ENCODE results near the gene NOL4L.

NOL4L gene

GRCh38 chr20:32575227-32575581 lies 9.9 kb downstream of the NOL4L start:
- no peak for DNase-seq

- DNase-seq: peak; percentile 29 to 37
Measured at GRCh38 chr20:32574296-32575226, 10.6 kb downstream of the NOL4L start.

- no peak for DNase-seq
Measured at GRCh38 chr20:32573167-32573851, 11.8 kb downstream of the NOL4L start.

GRCh38 chr20:32572271-32572968 lies 12.7 kb downstream of the NOL4L start:
- DNase-seq: no peak

DNA sequence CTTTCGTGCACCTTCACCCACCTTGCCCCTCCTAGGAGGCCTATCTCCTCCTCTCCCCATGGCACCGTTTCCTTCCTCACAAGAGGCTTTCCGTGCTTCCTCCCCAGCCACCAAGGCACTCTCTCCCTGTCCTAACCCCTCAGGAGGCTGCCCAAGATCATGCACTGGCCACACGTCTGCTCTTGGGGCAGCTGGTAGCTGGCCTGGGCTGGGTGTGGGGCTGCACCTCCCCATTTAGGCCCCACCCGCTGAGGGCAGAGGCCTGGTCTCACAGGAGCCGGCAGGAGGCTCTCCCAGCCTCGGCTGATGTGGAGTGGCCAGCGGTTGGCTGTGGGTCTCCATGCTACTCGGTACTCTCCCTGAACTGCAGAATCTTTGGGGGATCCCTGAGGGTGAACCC lies 13.6 kb downstream of the NOL4L start:
- DNase-seq: no peak

DNA sequence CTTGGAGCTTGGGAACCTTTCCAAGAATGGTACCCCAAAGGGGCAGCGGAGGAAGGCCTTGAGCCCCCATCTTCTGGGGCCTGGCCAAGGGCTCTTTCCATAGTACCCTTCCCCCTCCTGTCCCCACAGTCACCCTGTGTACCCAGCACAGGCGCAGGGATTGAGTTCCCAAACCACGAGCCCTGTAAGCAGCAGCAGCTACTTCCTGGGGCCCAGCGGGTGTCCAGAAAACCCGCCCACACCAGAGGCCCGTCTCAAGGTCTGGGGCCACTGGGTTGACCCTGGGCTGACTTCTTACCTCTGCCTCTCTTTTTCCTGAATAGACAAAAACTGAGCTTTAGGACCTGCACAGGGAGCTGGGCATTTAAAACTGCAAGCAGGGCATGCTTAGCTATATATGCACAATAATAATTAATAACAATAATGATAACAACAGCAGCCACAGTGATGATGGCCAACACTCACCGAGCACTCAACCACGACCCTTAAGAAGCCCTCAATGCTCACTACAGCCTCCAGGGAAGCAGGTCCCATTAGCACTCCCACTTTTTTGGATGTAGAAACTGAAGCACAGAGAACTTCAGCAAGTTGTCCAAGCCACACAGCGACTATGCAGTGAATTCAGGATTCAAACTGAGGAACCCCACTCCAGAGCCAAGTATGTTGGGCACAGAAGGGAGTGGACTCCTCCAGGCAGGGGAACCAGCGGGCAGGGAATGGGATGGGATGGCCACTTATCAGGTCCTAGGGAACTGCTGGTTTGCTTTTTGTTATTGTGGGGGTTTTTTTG lies 14.5 kb downstream of the NOL4L start:
- DNase-seq: no peak

- no peak for DNase-seq
Measured at GRCh38 chr20:32569380-32570305, 15.5 kb downstream of the NOL4L start.

DNA sequence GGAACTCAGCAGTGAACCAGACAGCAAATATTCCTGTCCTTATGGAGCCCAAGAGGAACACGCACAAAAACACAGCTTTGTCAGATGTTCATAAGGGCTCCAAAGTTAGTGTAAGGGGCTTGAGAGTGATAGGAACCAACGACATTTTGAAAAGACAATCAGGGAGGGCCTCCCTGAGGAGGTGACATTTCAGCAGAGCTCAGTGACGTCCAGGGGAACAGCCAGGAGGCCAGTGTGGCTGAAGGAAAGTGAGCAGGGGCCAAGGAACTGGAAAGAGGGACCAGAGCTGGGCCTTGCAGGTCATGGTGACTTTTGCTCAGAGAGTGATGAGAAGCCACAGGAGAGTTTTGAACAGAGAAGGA lies 16.1 kb downstream of the NOL4L start:
- DNase-seq: no peak

- no peak for DNase-seq
Measured at GRCh38 chr20:32567384-32568178, 17.6 kb downstream of the NOL4L start.

DNA sequence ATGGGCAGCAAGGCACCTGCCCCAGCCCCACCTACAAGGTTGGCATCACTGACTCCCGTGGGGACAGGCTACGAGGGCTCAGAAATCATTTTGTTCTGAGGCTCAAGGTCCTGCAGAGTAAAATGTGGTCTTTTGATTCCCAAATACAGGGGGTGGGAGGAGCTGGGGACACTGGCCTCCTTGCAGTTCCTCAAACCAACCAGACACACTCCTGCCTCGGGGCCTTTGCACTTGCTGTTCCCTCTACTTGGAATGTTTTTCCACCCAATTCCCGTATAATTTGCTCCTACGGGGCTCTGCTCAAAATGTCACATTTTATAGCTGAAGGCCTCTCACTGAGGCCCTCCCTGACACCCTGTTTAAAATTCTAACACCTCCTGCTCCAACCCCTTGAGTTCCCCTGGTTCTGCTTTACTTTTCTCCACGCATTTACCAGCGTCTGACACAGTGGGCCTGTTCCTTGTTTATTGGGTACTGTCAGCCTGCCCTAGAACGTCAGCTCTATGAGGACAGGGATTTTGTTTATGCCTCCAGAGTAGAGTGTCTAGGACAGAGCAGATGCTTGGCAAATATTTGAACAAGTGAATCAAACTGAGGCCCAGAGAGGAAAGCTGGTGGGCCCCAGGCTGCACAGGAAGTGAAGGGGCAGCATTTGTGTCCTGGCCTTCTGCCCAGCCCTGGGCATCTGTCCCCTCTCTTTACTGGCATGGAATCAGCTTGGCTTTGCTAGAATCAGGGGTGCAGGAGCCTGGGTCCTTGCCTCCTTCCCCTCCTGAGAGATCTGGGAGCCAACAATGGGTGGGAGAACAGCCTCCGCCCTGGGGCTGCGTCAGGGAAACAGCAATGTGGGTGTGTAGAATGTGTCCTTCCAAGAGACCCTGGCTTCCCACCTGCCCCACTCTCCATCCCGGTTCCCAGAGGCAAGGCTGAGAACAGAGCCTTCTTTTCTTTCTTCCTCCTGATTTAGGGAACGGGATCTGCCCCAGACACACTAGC lies 18.5 kb downstream of the NOL4L start:
- DNase-seq: no peak

DNA sequence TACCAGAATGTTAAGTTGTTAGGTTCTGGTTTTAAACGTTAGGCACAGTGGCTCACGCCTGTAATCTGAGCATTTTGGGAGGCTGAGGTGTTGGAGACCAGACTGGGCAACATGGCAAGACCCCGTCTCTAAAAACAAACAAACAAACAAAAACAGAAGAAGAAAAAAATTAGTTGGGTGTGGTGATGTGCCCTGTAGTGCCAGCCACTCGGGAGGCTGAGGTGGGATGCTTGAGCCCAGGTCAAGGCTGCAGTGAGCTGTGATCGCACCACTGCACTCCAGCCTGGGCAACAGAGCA lies 19.4 kb downstream of the NOL4L start:
- no peak for DNase-seq

GRCh38 chr20:32564921-32565734 lies 20.0 kb downstream of the NOL4L start:
- DNase-seq: no peak

- DNase-seq: no peak
Measured at GRCh38 chr20:32564440-32564839, 20.7 kb downstream of the NOL4L start.

GRCh38 chr20:32563311-32564272 lies 21.5 kb downstream of the NOL4L start:
- DNase-seq: no peak

DNA sequence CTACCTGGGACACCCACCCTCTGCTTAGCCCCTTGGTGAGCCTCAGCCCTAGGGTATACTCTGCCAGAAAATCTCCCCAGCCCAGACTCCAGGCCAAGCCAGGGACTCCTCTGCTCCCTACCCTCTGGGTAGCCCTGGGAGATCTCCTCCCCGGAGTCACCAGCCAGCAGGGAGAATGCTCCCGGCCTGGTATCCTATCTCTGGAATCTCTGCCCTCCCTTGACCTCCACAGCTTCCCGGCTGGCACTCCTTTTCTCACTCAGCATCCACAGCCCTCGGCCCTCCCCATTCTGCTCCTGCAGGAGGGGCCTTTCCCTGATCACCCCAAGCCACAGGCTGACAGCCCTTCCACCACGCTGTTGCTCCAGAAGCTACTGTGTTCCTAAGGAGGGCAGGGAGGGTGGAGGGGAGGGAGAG lies 22.6 kb downstream of the NOL4L start:
- DNase-seq: no peak

DNA sequence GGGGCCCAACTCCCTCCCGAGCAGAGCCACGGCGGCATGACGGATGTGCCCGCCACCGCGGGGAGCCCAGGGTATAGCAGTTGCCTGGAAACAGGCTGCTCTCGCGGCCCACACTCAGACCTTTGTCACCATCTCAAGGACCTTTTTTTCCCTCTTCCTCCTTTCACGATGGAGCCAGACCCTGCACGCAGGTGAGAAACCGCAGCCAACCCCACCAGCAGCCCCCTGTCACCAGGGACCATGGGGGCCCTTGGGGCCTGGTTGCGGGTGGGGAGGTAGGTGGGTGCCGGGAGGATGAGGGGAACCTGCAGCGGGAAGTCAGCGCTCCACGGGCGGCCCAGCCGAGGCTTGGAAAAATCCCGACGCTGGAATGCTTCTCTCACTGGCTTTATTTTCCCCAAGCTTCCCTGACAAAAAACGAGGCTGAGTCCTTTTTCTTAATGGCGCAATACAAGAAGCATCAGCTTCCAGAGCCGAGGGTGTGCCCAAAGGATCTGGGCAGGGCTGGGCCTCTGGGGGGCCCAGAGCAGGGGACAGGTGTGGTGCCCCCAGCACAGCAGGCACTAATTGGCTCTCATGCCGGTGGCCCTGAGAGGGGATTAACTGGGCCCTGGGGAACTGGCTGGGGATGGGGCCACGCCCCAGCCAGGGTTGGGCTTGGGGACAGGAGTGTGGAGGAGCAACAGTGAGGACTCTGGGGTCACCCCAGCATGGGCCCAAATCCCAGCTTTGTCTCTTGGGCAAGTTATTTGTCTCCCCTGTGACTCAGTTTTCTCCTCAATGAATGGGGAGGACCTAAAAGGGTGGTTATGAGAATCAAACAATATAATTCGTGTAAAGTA lies 23.9 kb downstream of the NOL4L start:
- DNase-seq: no peak
